A549 (cell line): ENCODE measurements around the gene UBE2E2. TPM values are rescaled to one million over a fixed set of nuclear protein-coding genes. Genes with fewer than 3 reads are reported as not detected.
A peak's percentile ranks its signal among the peaks of the same experiment; 100 is the strongest.

Source experiments
- ATAC-seq, 2 experiments: fragments of 200-7000 bp in 1 of 2; fragments of >200 bp in 1 of 2; cut with Nextera tagmentation in 1 of 2; cut with Tn5 transposase in 1 of 2; 3 replicates each; pipeline versions ENCODE4 v1.8.0 to v1.9.1; 2018 to 2020; ENCODE audit warnings: mild to moderate bottlenecking in 1 of 2, moderate library complexity in 1 of 2
- CTCF ChIA-PET: fragments of 300-600 bp; sonication (Branson Sonifier 250); formaldehyde crosslinking; extraction: SDS; loops from one replicate; lab custom pipeline; 2021; ENCODE audit warnings: antibody characterized with exemption, inconsistent platforms; lab: Yijun Ruan, JAX
- POLR2A ChIA-PET: fragments of 350-600 bp; formaldehyde crosslinking; extraction: SDS; loops from one replicate; lab custom pipeline; 2021; ENCODE audit warnings: antibody characterized with exemption, inconsistent platforms; lab: Yijun Ruan, JAX
- DNase-seq, 2 experiments: peaks; one replicate each; pipeline versions ENCODE4 v3.0.0 to v3.0.0-alpha.2; 2011 to 2016; ENCODE audit warnings: low read depth in 1 of 2, low spot score in 1 of 2
- FAIRE-seq: peaks from 2 replicates; lab custom pipeline; 2011; peaks lifted over from hg19 to GRCh38; lab: Jason Lieb, UNC
- H3K27ac ChIP-seq, 2 experiments: fragments of >200 bp; sonication (Bioruptor Twin); formaldehyde crosslinking; 3 replicates each; pipeline ENCODE4 v1.5.1; 2016 to 2017
- H3K4me1 ChIP-seq: fragments of >200 bp; sonication (Bioruptor Twin); formaldehyde crosslinking; 3 replicates; pipeline ENCODE4 v1.6.1; 2016
- H3K4me2 ChIP-seq: fragments of >200 bp; sonication (Bioruptor Twin); formaldehyde crosslinking; 3 replicates; pipeline ENCODE4 v1.6.1; 2016
- H3K4me3 ChIP-seq: fragments of >200 bp; sonication (Bioruptor Twin); formaldehyde crosslinking; 3 replicates; pipeline ENCODE4 v1.5.1; 2016
- H3K9me3 ChIP-seq: fragments of >200 bp; sonication (Bioruptor Twin); formaldehyde crosslinking; 3 replicates; pipeline ENCODE4 v1.6.1; 2016
- BHLHE40 ChIP-seq: IDR thresholded peaks from 2 replicates; pipeline ENCODE4 v1.6.1; 2012; ENCODE audit warnings: low read depth, low read length, inconsistent platforms
- CHD4 ChIP-seq: fragments of 200-600 bp; sonication (generic); IDR thresholded peaks from 2 replicates; pipeline ENCODE4 v1.6.1; 2016; ENCODE audit warnings: antibody characterized with exemption, mild to moderate bottlenecking, borderline replicate concordance
- EHMT2 ChIP-seq: fragments of 200-600 bp; sonication (generic); IDR thresholded peaks from 2 replicates; pipeline ENCODE4 v1.6.1; 2016; ENCODE audit warnings: antibody characterized with exemption, low read depth, mild to moderate bottlenecking, moderate library complexity
- ESRRA ChIP-seq: fragments of 150-350 bp; IDR thresholded peaks from 2 replicates; pipeline ENCODE4 v1.6.1; 2014; ENCODE audit warnings: mild to moderate bottlenecking, low read length, borderline replicate concordance
- FOSB ChIP-seq: fragments of 250-450 bp; sonication (Bioruptor Pico); IDR thresholded peaks from 2 replicates; pipeline ENCODE4 v1.5.0; 2020; ENCODE audit warnings: mild to moderate bottlenecking, moderate library complexity
- FOXS1 ChIP-seq: fragments of 250-450 bp; sonication (Bioruptor Pico); IDR thresholded peaks from 2 replicates; pipeline ENCODE4 v1.5.0; 2020; ENCODE audit warnings: mild to moderate bottlenecking, moderate library complexity
- GATA3 ChIP-seq: IDR thresholded peaks from 2 replicates; pipeline ENCODE4 v1.6.1; 2012; ENCODE audit warnings: borderline replicate concordance
- HOXA7 ChIP-seq: fragments of 250-450 bp; sonication (Bioruptor Pico); IDR thresholded peaks from 2 replicates; pipeline ENCODE4 v1.5.0; 2020; ENCODE audit warnings: mild to moderate bottlenecking, moderate library complexity
- JUN ChIP-seq, 2 experiments: fragments of >200 bp; sonication (Bioruptor Twin); formaldehyde crosslinking; IDR thresholded peaks; 2 replicates in 1 of 2; 3 replicates in 1 of 2; pipeline ENCODE4 v1.6.1; 2016 to 2017
- MAFK ChIP-seq: fragments of 450-650 bp; IDR thresholded peaks from 2 replicates; pipeline ENCODE4 v1.6.1; 2014; ENCODE audit not compliant: partially characterized antibody
- POLR2A ChIP-seq: IDR thresholded peaks from 2 replicates; pipeline ENCODE4 v1.6.1; 2012; ENCODE audit warnings: mild to moderate bottlenecking, low read length
- POLR2AphosphoS2 ChIP-seq: conservative IDR thresholded peaks from 2 replicates; pipeline ENCODE4 v1.6.1; 2012; ENCODE audit warnings: low read length, improper control_type of control experiment, inconsistent platforms
- ZNF302 ChIP-seq: fragments of 250-450 bp; sonication (Bioruptor Pico); IDR thresholded peaks from 2 replicates; pipeline ENCODE4 v1.9.0; 2021; ENCODE audit warnings: inconsistent platforms, mild to moderate bottlenecking, moderate library complexity
- WGBS: methylation state at CpG from one replicate; pipeline ENCODE4 v1.1.6; 2017; ENCODE audit errors: missing lambda C conversion rate; 5-methylcytosine and 5-hydroxymethylcytosine counted together
- polyA plus RNA-seq, 4 experiments: library from polyadenylated mRNA; depleted of rRNA in 3 of 4; stranded (reverse); fragments of >200 nt; fragmentation: RNase III in 1 of 4; extraction: RNeasy Plus Mini Kit Qiagen cat#74134 plus additional on column Dnase treatment in 1 of 4; gene quantifications; 2 replicates in 3 of 4; 3 replicates in 1 of 4; pipeline ENCODE4 v1.2.3, GENCODE V29; 2011 to 2017
- TF ChIP-seq, protein P1 (sequence below): IDR thresholded peaks from 2 replicates; pipeline ENCODE4 v1.6.1; 2012; ENCODE audit warnings: low read depth, borderline replicate concordance
- TF ChIP-seq, protein P2 (sequence below): IDR thresholded peaks from 2 replicates; pipeline ENCODE4 v1.6.1; 2012
- TF ChIP-seq, protein P3 (sequence below): fragments of >200 bp; sonication (Bioruptor Twin); formaldehyde crosslinking; IDR thresholded peaks from 3 replicates; pipeline ENCODE4 v1.6.1; 2016
- TF ChIP-seq, protein P4 (sequence below): fragments of 150-350 bp; IDR thresholded peaks from 2 replicates; pipeline ENCODE4 v1.6.1; 2014; ENCODE audit warnings: low read depth, mild to moderate bottlenecking, low read length
- TF ChIP-seq, protein P5 (sequence below): fragments of 200-600 bp; sonication (generic); IDR thresholded peaks from 2 replicates; pipeline ENCODE4 v1.6.1; 2016; ENCODE audit warnings: antibody characterized with exemption, mild to moderate bottlenecking, moderate library complexity

Gene UBE2E2
- polyA plus RNA-seq, 2 of the 4 experiments (the other 2 are of a cell fraction): 28.3 to 56.1 TPM

DNA sequence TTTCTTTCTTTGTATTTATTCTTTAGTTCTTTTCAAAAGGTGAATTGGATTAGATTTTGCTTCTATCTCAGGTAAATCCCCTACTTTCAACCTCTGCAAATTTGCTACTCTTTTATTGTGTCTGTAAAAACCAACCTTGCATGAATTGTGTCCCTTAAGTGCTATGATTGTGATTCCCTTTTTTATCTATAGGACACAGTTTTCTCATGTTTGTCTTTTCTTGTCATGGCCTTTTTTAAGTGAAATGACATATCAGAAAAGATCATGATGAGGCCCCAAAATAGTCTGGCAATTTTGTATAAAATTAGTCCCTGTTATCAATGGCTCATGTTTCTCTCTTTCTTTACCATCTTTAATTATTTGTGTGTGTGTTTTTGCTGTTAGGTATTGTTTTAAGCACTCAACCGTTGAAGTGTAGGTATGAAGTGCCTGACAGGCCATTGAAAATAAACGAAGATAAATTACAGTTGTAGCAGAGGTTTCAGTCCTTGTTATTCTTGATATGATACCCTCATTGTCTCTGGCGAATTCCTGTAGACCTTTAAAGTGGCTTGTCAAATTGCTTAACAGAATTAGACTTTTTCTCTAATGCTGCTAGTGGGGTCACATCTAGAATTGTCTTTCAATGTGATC, 184.3 kb downstream of the UBE2E2 start:
- Histone ChIP-seq H3K9me3 (no peaks in the 10 kb centered on the region), H3K27ac (no peak overlapping the region), H3K4me3 (no peak overlapping the region), H3K4me1 (peaks cover 8% of the 10 kb centered on the region; the same call in 2 of the 3 replicates), H3K4me2 (no peak overlapping the region)
- DNase-seq (no peak), ATAC-seq (no peak), FAIRE-seq (no peak)
- TF ChIP-seq GATA3: no peak
- TF ChIP-seq ZNF302 (CRISPR knock-in tag): no peak
- TF ChIP-seq, protein P1, sequence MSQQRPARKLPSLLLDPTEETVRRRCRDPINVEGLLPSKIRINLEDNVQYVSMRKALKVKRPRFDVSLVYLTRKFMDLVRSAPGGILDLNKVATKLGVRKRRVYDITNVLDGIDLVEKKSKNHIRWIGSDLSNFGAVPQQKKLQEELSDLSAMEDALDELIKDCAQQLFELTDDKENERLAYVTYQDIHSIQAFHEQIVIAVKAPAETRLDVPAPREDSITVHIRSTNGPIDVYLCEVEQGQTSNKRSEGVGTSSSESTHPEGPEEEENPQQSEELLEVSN: no peak
- TF ChIP-seq, protein P2, sequence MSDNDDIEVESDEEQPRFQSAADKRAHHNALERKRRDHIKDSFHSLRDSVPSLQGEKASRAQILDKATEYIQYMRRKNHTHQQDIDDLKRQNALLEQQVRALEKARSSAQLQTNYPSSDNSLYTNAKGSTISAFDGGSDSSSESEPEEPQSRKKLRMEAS: no peak
- TF ChIP-seq CHD4: no peak
- TF ChIP-seq, protein P3, sequence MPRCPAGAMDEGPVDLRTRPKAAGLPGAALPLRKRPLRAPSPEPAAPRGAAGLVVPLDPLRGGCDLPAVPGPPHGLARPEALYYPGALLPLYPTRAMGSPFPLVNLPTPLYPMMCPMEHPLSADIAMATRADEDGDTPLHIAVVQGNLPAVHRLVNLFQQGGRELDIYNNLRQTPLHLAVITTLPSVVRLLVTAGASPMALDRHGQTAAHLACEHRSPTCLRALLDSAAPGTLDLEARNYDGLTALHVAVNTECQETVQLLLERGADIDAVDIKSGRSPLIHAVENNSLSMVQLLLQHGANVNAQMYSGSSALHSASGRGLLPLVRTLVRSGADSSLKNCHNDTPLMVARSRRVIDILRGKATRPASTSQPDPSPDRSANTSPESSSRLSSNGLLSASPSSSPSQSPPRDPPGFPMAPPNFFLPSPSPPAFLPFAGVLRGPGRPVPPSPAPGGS: no peak
- TF ChIP-seq FOSB (CRISPR knock-in tag): no peak
- TF ChIP-seq POLR2A: no peak
- no peak for TF ChIP-seq MAFK
- TF ChIP-seq HOXA7 (CRISPR knock-in tag): no peak
- no peak for TF ChIP-seq EHMT2
- no peak for TF ChIP-seq POLR2AphosphoS2
- no peak for TF ChIP-seq JUN (IDR thresholded peaks at IDR 0.05)
- TF ChIP-seq BHLHE40: no peak
- no peak for TF ChIP-seq FOXS1 (CRISPR knock-in tag)
- TF ChIP-seq ESRRA: no peak
- ChIA-PET CTCF (no interaction called here), POLR2A (no interaction called here)
- 82% methylated on average over 3 of the region's 3 CpGs for WGBS

DNA sequence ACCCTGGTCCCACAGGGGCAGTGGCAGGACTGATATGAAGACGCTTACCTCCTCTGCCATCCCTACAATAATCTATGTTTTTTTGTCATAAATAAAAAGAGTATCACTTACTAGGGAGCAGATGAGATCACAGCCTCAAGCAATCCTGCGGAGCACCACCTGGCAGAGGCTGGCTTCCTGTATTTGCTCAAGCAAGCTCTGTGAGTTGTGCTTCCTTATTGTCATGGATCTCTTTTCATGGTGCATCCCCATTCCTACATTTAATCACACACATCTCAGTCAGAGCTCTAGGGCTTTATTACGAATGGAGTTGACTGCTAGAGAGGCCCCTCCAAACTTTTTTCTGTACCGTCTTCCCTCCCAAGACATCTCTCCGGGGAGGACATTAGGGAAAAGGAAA, 186.0 kb downstream of the UBE2E2 start:
- H3K9me3 ChIP-seq: no peaks in the 10 kb centered on the region
- no peak overlapping the region for H3K27ac ChIP-seq
- FAIRE-seq (no peak), ATAC-seq (no peak; a peak in 1 of 6 replicates)
- WGBS: 84% methylated on average over 5 of the region's 5 CpGs
- TF ChIP-seq, protein P4, sequence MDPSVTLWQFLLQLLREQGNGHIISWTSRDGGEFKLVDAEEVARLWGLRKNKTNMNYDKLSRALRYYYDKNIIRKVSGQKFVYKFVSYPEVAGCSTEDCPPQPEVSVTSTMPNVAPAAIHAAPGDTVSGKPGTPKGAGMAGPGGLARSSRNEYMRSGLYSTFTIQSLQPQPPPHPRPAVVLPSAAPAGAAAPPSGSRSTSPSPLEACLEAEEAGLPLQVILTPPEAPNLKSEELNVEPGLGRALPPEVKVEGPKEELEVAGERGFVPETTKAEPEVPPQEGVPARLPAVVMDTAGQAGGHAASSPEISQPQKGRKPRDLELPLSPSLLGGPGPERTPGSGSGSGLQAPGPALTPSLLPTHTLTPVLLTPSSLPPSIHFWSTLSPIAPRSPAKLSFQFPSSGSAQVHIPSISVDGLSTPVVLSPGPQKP: no peak
- TF ChIP-seq ZNF302 (CRISPR knock-in tag): no peak
- TF ChIP-seq, protein P5, sequence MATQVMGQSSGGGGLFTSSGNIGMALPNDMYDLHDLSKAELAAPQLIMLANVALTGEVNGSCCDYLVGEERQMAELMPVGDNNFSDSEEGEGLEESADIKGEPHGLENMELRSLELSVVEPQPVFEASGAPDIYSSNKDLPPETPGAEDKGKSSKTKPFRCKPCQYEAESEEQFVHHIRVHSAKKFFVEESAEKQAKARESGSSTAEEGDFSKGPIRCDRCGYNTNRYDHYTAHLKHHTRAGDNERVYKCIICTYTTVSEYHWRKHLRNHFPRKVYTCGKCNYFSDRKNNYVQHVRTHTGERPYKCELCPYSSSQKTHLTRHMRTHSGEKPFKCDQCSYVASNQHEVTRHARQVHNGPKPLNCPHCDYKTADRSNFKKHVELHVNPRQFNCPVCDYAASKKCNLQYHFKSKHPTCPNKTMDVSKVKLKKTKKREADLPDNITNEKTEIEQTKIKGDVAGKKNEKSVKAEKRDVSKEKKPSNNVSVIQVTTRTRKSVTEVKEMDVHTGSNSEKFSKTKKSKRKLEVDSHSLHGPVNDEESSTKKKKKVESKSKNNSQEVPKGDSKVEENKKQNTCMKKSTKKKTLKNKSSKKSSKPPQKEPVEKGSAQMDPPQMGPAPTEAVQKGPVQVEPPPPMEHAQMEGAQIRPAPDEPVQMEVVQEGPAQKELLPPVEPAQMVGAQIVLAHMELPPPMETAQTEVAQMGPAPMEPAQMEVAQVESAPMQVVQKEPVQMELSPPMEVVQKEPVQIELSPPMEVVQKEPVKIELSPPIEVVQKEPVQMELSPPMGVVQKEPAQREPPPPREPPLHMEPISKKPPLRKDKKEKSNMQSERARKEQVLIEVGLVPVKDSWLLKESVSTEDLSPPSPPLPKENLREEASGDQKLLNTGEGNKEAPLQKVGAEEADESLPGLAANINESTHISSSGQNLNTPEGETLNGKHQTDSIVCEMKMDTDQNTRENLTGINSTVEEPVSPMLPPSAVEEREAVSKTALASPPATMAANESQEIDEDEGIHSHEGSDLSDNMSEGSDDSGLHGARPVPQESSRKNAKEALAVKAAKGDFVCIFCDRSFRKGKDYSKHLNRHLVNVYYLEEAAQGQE: no peak
- TF ChIP-seq, all 56 proteins: peak for 0
- POLR2A ChIA-PET: no interaction called here
- CTCF ChIA-PET: interaction anchor here (1.8 kb wide), 1 partner anchor 11 kb away, joined by 4 read pairs; no protein-coding TSS in a partner anchor
- Histone ChIP-seq H3K4me1 (peaks cover 8% of the 10 kb centered on the region; the same call in 2 of the 3 replicates), H3K4me2 (no peak overlapping the region), H3K4me3 (no peak overlapping the region)
- peak in 1 of 2 experiments; percentile 16 for DNase-seq
